T-helper 1 cell treated with Interleukin-12 subunit alpha and Interleukin-12 subunit beta and Interleukin-4 antibody, amounts not matched to agents 30 ng/mL and 1 ng/mL, for 36 hours (primary cell): Measurements from ENCODE around the gene PPP1R37. TPM values are rescaled to one million over a fixed set of nuclear protein-coding genes. Genes with fewer than 3 reads are reported as not detected.

Experiments
- intact Hi-C: fragments of 100-400 bp; cut with micrococcal nuclease; formaldehyde crosslinking; loops from one replicate; pipeline ENCODE4 v1.15.1; 2024
- total RNA-seq: library from RNA; stranded (reverse); gene quantifications from 2 replicates; pipeline ENCODE4 v1.2.3, GENCODE V29; 2022

PPP1R37 gene
- 19.2 and 21.5 TPM in 2 replicates for total RNA-seq

- intact Hi-C loops = loop anchor here (1.0 to 5.0 kb wide), 10 partner anchors 34 to 489 kb away; partner anchors contain the start of genes CLASRP, MARK4, NECTIN2 and OPA3
These were observed at the start of gene PPP1R37 for GRCh38 chr19:45092747-45093678. Gene PPP1R37, plus strand, starts transcription at chr19:45093179. Its CDS starts 147 bp downstream, at chr19:45093326.

GRCh38 chr19:45045671-45046353, 47.2 kb upstream of the PPP1R37 start:
- intact Hi-C loops = no loop called here

- intact Hi-C loops = no loop called here
These were observed 46.6 kb upstream of the PPP1R37 start for GRCh38 chr19:45046355-45046754.

GRCh38 chr19:45047188-45047797, 45.7 kb upstream of the PPP1R37 start:
- intact Hi-C loops = no loop called here

- intact Hi-C loops = no loop called here
These were observed 43.8 kb upstream of the PPP1R37 start for GRCh38 chr19:45049073-45049736.

GRCh38 chr19:45050036-45050435, 42.9 kb upstream of the PPP1R37 start:
- intact Hi-C loops = no loop called here

- intact Hi-C loops = no loop called here
These were observed 40.9 kb upstream of the PPP1R37 start for GRCh38 chr19:45051929-45052579.

- intact Hi-C loops = no loop called here
These were observed 36.1 kb upstream of the PPP1R37 start for GRCh38 chr19:45056831-45057230.

- intact Hi-C loops = no loop called here
These were observed 35.5 kb upstream of the PPP1R37 start for GRCh38 chr19:45057444-45057843.

- intact Hi-C loops = loop anchor here (1.0 to 2.0 kb wide), 7 partner anchors 19 to 155 kb away; partner anchors contain the start of genes CLASRP and GEMIN7
These were observed 34.3 kb upstream of the PPP1R37 start for GRCh38 chr19:45058622-45059159.

GRCh38 chr19:45059258-45059965, 33.6 kb upstream of the PPP1R37 start:
- intact Hi-C loops = loop anchor here (1.0 to 2.0 kb wide), 7 partner anchors 19 to 156 kb away; partner anchors contain the start of genes CLASRP and GEMIN7

- intact Hi-C loops = no loop called here
These were observed 31.0 kb upstream of the PPP1R37 start for GRCh38 chr19:45061965-45062364.

GRCh38 chr19:45063851-45064801, 28.9 kb upstream of the PPP1R37 start:
- intact Hi-C loops = no loop called here

- intact Hi-C loops = no loop called here
These were observed 25.9 kb upstream of the PPP1R37 start for GRCh38 chr19:45066921-45067661.

GRCh38 chr19:45068041-45068440, 24.9 kb upstream of the PPP1R37 start:
- intact Hi-C loops = no loop called here

- intact Hi-C loops = no loop called here
These were observed 23.9 kb upstream of the PPP1R37 start for GRCh38 chr19:45069056-45069455.

- intact Hi-C loops = no loop called here
These were observed 22.8 kb upstream of the PPP1R37 start for GRCh38 chr19:45070214-45070613.
